ENCODE data around the gene TBCD. TPM values are rescaled to one million over a fixed set of nuclear protein-coding genes. Genes with fewer than 3 reads are reported as not detected.

Gene TBCD
- total and polyA plus RNA-seq, 9 of the 15 experiments (the other 6 are each of a cell fraction or from before 2014, with no cell fraction given): 8.9 to 98.5 (median 28.0) TPM

DNA sequence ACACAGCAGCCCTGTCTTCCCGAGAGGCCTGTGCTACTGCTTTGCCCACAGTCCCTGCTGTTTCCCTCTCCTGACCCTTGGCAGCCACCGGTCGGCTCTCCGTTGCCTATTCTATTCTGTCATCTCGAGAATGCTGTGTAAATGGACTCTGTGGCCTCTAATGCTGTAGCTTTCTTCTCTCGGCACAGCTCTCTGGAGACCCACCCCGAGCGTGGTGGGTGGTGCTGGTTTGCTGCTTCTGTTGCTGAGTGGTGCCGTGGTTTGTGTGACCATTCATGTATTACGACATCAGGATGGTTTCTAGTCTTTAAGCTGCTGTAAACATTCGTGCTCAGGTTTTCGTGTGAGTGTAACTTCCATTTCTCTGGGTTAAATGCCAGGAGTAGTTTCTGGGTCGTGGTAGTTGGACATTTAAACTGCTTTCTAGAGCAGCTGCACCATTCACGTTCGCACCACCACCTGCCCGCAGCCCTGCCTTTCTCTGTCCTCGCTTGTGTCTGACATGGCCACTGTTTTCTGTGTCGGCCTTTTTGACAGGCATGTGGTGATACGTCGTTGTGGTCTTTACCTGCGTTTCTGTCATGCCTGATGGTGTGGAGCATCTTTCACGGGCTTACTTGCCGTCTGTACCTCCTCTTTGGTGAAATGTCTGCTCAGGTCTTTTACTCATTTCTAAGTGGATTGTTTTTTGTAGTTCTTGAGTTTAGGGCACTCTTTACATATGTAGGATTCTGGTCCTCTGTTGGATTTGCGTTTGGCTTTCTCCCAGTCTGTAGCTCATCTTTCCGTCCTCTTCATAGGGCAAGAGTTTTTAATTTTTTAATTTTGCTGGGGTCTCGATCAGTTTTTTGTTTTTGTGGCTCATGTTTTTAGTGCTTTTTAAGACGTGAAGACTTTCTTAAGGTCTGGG is 135.6 kb downstream of the TBCD start (continued):
- TF ChIP-seq, protein P1, sequence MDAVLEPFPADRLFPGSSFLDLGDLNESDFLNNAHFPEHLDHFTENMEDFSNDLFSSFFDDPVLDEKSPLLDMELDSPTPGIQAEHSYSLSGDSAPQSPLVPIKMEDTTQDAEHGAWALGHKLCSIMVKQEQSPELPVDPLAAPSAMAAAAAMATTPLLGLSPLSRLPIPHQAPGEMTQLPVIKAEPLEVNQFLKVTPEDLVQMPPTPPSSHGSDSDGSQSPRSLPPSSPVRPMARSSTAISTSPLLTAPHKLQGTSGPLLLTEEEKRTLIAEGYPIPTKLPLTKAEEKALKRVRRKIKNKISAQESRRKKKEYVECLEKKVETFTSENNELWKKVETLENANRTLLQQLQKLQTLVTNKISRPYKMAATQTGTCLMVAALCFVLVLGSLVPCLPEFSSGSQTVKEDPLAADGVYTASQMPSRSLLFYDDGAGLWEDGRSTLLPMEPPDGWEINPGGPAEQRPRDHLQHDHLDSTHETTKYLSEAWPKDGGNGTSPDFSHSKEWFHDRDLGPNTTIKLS (IDR thresholded peaks at IDR 0.05; ENCODE audit: borderline replicate concordance, low read depth): no peak
- no peak for TF ChIP-seq ZNF436 (CRISPR knock-in tag; IDR thresholded peaks at IDR 0.05)
- TF ChIP-seq, protein P2, sequence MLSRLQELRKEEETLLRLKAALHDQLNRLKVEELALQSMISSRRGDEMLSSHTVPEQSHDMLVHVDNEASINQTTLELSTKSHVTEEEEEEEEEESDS (CRISPR knock-in tag; IDR thresholded peaks at IDR 0.05): no peak
- TF ChIP-seq GABPB1 (CRISPR knock-in tag; IDR thresholded peaks at IDR 0.05): 0 out of 2 replicates have a peak, but pooled peaks have one; percentile 23
- TF ChIP-seq, protein P3, sequence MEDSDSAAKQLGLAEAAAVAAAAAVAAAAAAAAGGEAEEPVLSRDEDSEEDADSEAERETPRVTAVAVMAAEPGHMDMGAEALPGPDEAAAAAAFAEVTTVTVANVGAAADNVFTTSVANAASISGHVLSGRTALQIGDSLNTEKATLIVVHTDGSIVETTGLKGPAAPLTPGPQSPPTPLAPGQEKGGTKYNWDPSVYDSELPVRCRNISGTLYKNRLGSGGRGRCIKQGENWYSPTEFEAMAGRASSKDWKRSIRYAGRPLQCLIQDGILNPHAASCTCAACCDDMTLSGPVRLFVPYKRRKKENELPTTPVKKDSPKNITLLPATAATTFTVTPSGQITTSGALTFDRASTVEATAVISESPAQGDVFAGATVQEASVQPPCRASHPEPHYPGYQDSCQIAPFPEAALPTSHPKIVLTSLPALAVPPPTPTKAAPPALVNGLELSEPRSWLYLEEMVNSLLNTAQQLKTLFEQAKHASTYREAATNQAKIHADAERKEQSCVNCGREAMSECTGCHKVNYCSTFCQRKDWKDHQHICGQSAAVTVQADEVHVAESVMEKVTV (CRISPR knock-in tag; IDR thresholded peaks at IDR 0.05): no peak
- TF ChIP-seq TAF9B (IDR thresholded peaks at IDR 0.05; ENCODE audit: partially characterized antibody): no peak
- no peak for TF ChIP-seq MITF (IDR thresholded peaks at IDR 0.05)
- TF ChIP-seq PTRF (tag; IDR thresholded peaks at IDR 0.05): no peak
- TF ChIP-seq, protein P4, sequence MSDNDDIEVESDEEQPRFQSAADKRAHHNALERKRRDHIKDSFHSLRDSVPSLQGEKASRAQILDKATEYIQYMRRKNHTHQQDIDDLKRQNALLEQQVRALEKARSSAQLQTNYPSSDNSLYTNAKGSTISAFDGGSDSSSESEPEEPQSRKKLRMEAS (CRISPR knock-in tag; IDR thresholded peaks at IDR 0.05): no peak
- 0 out of 4 replicates have a peak, but pooled peaks of 1 of the 2 experiments have one; percentile 50 for TF ChIP-seq KDM1A (IDR thresholded peaks at IDR 0.05)
- no peak for TF ChIP-seq TBL1XR1 (IDR thresholded peaks at IDR 0.05; ENCODE audit: low read length in 2 of 2)
- TF ChIP-seq FOXA3 (CRISPR knock-in tag; conservative IDR thresholded peaks at IDR 0.05 in 1 of 2, IDR thresholded peaks at IDR 0.05 in 1 of 2): no peak
- no peak for TF ChIP-seq ARID3B (CRISPR knock-in tag; IDR thresholded peaks at IDR 0.05; ENCODE audit: borderline replicate concordance)
